Smooth muscle cell of the brain vasculature (primary cell): Measurements from ENCODE around the gene KRABD2.
"Not testable (repeated sequence)": the region's sequence is repeated elsewhere in the genome, so short reads cannot be mapped to it uniquely, and the experiment has no call there.

ENCODE experiments used
- DNase-seq: peaks from one replicate; pipeline ENCODE4 v3.0.0-alpha.2; 2012; ENCODE audit warnings: low read depth, low spot score

KRABD2 gene

DNA sequence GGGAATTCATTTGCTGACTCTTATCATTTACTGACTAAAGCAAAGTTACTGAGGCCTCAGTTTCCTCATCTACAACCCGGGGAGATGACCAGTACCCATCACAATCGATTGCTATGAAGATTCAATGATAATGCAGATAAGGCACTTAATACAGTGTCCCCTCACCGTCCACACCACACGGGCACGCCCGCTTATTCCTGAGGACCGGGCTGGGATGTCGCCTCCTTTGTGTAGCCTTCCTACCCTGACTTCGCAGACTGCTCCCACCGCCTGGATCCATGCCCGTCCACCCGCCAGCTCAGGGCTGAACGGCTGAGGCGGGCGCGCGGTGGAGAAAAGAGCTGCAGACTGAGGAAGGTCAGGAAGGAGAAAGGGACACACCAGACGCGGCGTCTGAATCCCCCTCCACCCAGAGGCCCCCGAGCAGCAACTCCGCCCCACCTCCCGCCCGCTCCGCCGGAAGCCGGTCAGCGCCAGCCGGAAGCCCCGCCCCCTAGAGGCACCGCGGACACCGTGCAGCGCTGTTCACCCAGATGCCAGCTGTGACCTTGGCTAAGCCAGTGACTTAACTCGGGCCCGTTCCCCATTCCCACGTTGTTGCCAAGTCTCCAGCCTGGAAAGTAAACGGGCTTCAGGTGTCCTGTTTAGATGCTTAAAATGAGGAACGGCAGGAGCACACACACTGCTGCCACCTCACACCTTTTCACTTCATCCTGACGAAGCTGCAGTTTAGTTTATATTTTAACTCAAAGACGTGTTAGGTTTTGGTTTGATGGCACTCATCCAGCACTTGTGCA is at the start of gene KRABD2:
Gene KRABD2, minus strand, starts transcription at position 434 of the 797 bp plus-strand sequence.
- peak; percentile 39 for DNase-seq

GRCh38 chr17:8421571-8421970 is 45.1 kb upstream of the KRABD2 start:
- DNase-seq = no peak

DNA sequence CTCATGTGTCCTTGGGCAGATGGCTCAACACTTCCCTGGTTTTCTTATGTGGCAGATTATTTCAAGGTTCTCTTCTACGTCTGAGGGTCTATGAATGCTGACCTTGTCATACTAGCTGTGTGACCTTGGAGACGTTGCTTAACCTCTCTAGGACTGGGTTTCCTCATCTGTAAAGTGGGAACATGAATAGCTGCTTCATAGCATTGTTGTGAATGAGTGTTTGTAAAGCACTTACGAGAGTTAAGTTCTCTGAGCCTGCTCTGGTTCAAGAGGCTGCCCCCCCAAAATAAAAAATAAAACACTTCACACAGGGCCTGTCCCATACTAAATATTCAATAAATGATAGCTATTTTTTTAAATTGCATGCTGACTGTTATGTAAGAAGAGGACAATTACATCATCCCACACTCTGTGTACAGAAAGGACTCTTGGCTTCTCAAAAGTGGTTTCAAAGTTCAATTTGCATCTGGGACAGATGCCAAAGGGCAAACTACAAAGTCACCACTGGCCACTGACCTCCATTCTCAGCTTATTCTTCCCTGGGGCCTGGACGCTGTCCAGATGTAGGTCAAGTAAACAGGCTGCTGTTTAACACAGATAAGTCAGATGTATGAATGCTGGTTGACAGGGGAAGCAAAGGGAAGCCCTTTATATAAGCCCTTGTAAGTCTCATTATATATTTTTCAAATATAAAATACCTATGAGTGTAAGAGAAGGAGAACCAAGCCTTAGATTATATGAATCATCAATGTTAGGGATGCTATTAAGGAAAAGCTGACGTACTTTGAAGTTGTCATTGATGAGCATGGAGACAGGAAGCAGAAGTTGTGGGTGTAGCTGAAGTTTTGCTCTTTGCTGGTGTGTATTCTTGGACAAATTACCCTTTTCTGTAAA is 43.8 kb upstream of the KRABD2 start:
- DNase-seq = peak; percentile 45

DNA sequence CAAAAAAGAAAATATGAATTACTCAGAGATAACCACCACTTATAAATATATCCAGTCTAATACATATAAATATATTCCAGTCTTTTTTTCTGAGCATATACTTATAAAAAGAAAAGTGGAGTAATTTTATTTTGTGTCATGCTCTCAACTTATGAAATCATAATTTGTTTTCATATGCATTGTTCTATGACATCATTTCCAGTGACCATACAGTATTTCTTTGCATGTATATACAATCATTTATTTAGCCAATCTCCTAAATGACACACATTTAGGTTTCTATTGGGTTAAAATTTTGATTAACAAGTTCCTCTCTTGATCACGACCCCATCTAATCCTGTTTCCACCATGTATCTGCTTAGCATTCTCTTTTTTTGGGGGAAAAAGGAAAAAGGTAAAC is 42.8 kb upstream of the KRABD2 start:
- DNase-seq = no peak

DNA sequence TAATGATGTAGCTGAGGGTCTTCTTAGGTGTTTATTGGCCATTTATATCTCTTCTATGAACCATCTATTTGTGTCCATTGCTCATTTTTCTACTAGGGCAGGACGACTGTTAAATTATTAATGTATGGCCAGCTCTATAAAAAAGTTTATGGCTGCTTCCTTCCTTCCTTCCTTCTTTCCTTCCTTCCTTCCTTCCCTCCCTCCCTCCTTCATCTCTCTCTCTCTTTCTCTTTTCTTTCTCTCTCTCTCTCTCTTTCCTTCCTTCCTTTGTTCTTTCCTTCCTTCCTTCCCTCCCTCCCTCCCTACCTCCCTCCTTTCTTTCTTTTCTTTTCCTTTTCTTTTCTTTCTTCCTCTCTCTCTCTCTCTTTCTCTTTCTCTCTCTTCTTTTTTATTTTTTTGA is 42.0 kb upstream of the KRABD2 start:
- no peak for DNase-seq

GRCh38 chr17:8417806-8418205 is 41.3 kb upstream of the KRABD2 start:
- no peak for DNase-seq

DNA sequence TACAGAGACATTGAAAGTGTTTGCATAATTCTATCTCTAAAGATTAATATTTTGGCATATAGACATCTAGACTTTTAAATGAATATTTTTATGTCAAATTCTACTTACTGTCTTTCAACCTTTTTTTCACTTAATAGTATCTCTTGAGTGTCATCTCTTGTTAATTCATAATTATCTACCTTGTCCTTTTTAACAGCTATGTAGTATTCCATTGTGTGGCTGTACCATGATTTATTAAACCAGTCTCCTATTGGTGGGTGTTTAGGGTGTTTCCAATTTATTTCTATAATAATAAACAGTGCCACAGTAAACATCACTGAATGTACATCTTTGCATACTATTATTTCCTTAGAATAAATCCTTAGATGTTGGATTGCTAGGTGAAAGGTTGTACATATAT is 37.4 kb upstream of the KRABD2 start:
- no peak for DNase-seq

DNA sequence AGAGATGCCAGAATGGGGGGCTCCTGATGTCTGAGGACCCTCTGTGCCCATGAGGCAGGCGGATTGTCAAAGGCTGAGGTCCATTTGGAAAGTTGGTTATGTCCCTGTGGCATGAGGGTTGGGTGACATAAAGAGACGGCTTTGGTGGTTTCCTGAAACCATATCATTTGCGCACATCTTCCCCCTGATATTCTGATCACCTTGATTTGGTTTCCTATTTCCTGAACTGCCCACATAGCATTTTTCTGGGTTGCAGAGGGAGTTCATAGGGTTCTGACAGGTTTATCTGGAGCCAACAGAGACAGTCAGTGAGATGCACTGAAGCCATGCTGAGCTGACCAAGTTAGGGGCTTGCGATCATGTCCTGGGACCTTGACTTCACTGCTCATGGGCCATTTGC is 36.8 kb upstream of the KRABD2 start:
- no peak for DNase-seq

- no peak for DNase-seq
These were observed 35.6 kb upstream of the KRABD2 start for GRCh38 chr17:8412089-8412488.

DNA sequence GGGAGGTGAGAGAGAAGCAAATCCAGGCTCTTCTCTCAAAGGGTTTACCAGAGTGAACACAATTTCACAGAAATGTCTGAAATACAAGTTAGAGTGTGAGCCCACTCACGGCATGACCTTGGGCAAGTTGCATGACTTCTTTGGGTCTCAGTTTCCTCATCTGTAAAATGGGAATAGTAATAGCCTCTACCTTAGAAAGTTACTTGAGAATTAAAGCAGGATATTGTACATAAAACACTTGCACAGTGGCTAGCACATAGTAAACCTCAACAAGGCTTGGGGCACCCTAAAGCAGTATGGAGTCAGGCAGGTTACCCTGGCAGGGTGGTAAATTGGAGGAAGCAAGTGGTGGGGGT is 34.4 kb upstream of the KRABD2 start:
- DNase-seq = no peak

GRCh38 chr17:8409966-8410882 is 33.7 kb upstream of the KRABD2 start:
- peak; percentile 78 for DNase-seq

DNA sequence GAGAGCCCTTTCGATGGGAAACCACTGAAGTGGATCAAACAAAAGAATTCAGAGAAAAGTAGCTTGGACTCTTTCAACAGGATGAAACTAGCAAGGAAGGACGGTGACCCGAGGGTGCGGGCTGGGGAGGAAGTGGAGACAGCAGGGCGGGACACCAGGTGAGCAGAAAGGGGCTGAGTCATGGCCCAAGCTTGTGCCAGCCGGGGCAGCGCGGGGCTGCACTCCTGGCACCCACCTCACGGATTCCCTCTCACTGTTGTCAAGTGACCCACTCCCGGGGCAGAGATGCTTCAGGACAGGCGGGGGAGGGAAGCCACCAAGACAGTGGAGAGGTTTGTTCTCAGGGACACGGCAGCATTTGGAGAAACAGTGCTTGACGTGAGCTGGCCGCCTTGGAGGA is 31.9 kb upstream of the KRABD2 start:
- DNase-seq = no peak

- DNase-seq = no peak
These were observed 29.7 kb upstream of the KRABD2 start for GRCh38 chr17:8406174-8406573.

GRCh38 chr17:8405499-8406016 is 29.1 kb upstream of the KRABD2 start:
- no peak for DNase-seq

DNA sequence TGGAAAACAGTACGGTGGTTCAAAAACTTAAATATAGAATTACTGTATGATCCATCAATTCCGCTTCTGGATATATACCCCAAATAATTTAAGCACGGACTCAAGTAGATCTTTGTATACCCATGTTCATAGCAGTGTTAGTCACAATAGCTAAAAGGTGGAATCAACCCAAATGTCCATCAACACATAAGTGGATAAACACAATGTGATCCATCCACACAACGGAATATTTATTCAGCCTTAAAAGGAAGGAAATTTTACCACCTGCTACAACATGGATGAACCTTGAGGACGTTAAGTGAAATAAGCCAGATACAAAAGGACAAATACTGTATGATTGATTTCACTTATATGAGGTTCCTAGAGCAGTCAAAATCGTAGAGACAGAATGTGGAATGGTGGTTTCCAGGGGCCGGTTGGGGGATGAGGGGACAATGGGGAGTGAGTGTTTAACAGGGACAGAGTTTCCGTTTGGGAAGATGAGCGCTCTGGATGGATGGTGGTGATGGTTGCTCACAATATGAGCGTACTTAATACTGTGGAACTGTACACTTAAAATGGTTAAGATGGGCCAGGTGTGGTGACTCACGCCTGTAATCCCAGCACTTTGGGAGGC is 26.5 kb upstream of the KRABD2 start:
- no peak for DNase-seq

DNA sequence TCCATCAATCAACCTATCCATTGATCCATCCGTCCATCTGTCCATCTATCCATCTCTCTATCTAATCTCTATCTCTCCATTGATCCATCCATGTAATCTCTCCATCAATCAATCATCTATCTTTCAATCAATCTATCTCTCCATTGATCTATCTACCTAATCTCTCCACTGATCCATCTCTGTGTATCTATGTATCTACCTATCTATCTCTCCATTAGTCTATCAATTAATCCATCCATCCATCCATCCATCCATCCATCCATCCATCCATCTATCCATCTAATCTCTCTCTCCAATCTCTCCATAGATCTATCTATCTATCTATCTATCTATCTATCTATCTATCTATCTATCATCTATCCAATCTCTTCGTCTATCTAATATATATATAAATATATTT is 24.6 kb upstream of the KRABD2 start:
- DNase-seq = no peak

DNA sequence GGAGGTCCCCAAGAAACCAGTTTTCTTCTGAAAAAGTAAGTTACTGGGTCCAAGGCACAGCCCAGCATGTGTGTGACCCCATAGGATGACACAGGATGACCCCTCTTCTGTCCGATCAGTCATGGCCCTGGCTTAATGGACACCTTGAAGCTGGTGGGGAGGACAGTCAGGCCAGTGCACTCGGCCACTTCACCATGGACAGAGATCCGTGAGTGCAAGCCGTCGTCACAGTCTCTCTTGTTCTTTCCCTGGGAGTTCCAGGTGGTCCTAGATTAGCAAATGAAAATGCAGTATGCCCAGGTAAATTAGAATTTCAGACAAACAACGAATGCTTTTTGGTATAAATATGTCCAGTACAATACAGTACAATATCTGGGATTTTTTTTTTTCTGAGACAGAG is 22.5 kb upstream of the KRABD2 start:
- DNase-seq = no peak

- no peak for DNase-seq
These were observed 21.1 kb upstream of the KRABD2 start, which contains the start of gene RNF222 for GRCh38 chr17:8397636-8398035. Gene RNF222 (minus strand): TSS chr17:8397827. CDS start chr17:8393461, 4,366 bp downstream.

GRCh38 chr17:8394497-8394896 is 18.0 kb upstream of the KRABD2 start:
- DNase-seq = not testable (repeated sequence)

DNA sequence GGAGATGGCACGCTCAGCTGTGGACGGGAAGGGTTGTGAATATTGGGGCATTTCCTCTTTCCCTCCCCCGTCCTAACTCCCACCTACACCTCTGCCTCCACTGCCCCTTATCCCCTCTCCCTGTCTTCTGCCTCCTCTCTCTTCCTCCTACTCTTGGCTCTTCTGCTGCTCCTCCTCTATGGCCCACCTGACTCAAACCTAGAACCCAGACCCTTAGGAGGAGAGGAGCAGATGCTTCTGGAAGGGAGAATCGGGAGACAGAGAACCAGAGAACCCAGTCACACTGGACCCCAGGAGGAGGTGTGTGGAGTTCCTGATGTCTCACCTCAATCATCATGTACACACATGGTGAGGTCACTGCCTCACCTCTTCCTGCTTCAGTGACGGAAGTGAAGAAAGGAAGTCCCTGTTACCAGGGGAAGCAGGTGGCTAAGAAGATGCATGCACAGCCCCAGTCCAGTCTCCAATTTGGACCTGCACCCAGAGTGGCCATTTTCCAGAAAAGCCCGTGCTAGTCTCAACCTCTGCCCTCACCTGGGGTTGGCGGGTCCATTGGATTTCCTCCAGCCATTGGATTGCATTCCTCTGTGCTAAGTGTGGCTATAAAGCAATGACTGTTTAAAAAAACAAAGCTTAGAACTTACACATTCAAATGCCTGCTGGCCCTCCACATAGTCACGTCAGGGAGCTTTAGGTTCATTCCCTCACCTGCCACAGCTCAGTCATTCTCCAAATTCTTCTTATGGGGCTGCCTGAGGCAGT is 17.1 kb upstream of the KRABD2 start:
- no peak for DNase-seq
